HepG2 (cell line): ENCODE measurements around the gene RIOK2. TPM values are rescaled to one million over a fixed set of nuclear protein-coding genes. Genes with fewer than 3 reads are reported as not detected.

ENCODE experiments used
- ATAC-seq: fragments of 200-7000 bp; cut with Tn5 transposase; 3 replicates; pipeline ENCODE4 v1.9.1; 2020; ENCODE audit warnings: mild to moderate bottlenecking, moderate library complexity
- BruUV-seq: library from RNA; stranded (reverse); fragments of 400-500 nt; replicated peaks from 2 replicates; lab custom pipeline; 2021; lab: Mats Ljungman, UMichigan
- CTCF ChIA-PET: fragments of 300-600 bp; formaldehyde crosslinking; extraction: SDS; loops from one replicate; lab custom pipeline; 2021; ENCODE audit warnings: low total read pairs, inconsistent platforms, low intra/inter-chr PET ratio; lab: Yijun Ruan, JAX
- POLR2A ChIA-PET: fragments of 350-600 bp; sonication (Branson Sonifier 250); formaldehyde crosslinking; loops from one replicate; lab custom pipeline; 2020; ENCODE audit warnings: antibody characterized with exemption, inconsistent platforms; lab: Yijun Ruan, JAX
- DNase-seq: peaks from one replicate; pipeline ENCODE4 v3.0.0-alpha.2; 2015; ENCODE audit warnings: low spot score
- FAIRE-seq: peaks from 3 replicates; lab custom pipeline; 2011; peaks lifted over from hg19 to GRCh38; lab: Jason Lieb, UNC
- H2AFZ ChIP-seq: one replicate; pipeline ENCODE4 v1.6.1; 2011; ENCODE audit warnings: low read length, inconsistent platforms
- H3K27ac ChIP-seq: fragments of 300-600 bp; 3 replicates; pipeline ENCODE4 v1.8.0; 2011; ENCODE audit warnings: mixed run types, mild to moderate bottlenecking, mixed read lengths, low read length, inconsistent platforms; ENCODE audit not compliant: insufficient read depth; ENCODE audit errors: extremely low read length
- H3K27me3 ChIP-seq, 2 experiments: fragments of 200-600 bp in 1 of 2; 2 replicates in 1 of 2; 3 replicates in 1 of 2; pipeline versions ENCODE4 v1.6.0 to v1.8.0; 2011; ENCODE audit warnings: low read length in 2 of 2, mild to moderate bottlenecking in 2 of 2, moderate library complexity in 2 of 2, inconsistent platforms in 1 of 2; ENCODE audit not compliant: insufficient read depth in 2 of 2, control insufficient read depth in 1 of 2
- H3K36me3 ChIP-seq, 2 experiments: fragments of 200-600 bp in 1 of 2; replicated peaks in 1 of 2; 2 replicates in 1 of 2; 3 replicates in 1 of 2; pipeline versions ENCODE4 v1.5.1 to v1.8.0; 2011; ENCODE audit warnings: low read length in 2 of 2, inconsistent platforms in 1 of 2; ENCODE audit not compliant: insufficient read depth in 2 of 2, control insufficient read depth in 1 of 2
- H3K4me1 ChIP-seq: 2 replicates; pipeline ENCODE4 v1.5.1; 2012; ENCODE audit warnings: low read length, inconsistent platforms; ENCODE audit not compliant: insufficient read depth
- H3K4me2 ChIP-seq: 2 replicates; pipeline ENCODE4 v1.6.0; 2011; ENCODE audit warnings: low read depth, low read length, inconsistent platforms
- H3K4me3 ChIP-seq, 3 experiments: fragments of 200-600 bp in 1 of 3; sonication (generic), shearing (Covaris generic) in 1 of 3; replicated peaks in 1 of 3; 2 replicates each; pipeline ENCODE4 v1.5.1; 2011 to 2016; ENCODE audit warnings: low read length in 3 of 3, inconsistent platforms in 2 of 3, low read depth in 2 of 3, mild to moderate bottlenecking in 2 of 3, control low read depth in 1 of 3, mixed read lengths in 1 of 3; ENCODE audit not compliant: insufficient read depth in 1 of 3
- H3K79me2 ChIP-seq: one replicate; pipeline ENCODE4 v1.6.1; 2011; ENCODE audit warnings: low read length, inconsistent platforms; ENCODE audit not compliant: insufficient read depth
- H3K9ac ChIP-seq: 2 replicates; pipeline ENCODE4 v1.6.0; 2011; ENCODE audit warnings: mild to moderate bottlenecking, low read depth, low read length, inconsistent platforms; ENCODE audit not compliant: insufficient read depth
- H3K9me3 ChIP-seq: 2 replicates; pipeline ENCODE4 v1.5.1; 2012; ENCODE audit warnings: mild to moderate bottlenecking, low read length
- H4K20me1 ChIP-seq: 2 replicates; pipeline ENCODE4 v1.6.0; 2011; ENCODE audit warnings: inconsistent platforms, mild to moderate bottlenecking, low read length, moderate library complexity; ENCODE audit not compliant: insufficient read depth
- EP300 ChIP-seq, 3 experiments: sonication (generic) in 1 of 3; formaldehyde crosslinking in 1 of 3; IDR thresholded peaks; 2 replicates each; pipeline versions ENCODE4 v1.5.1 to v1.6.1; 2011 to 2020; ENCODE audit warnings: low read depth in 2 of 3, low read length in 2 of 3, borderline replicate concordance in 1 of 3, improper control_type of control experiment in 1 of 3, mild to moderate bottlenecking in 1 of 3, missing genetic modification reagents in 1 of 3, moderate library complexity in 1 of 3
- PHF8 ChIP-seq: sonication (generic); formaldehyde crosslinking; IDR thresholded peaks from 2 replicates; pipeline ENCODE4 v1.5.0; 2020; ENCODE audit warnings: missing genetic modification reagents
- ZIK1 ChIP-seq: sonication (generic); formaldehyde crosslinking; IDR thresholded peaks from 2 replicates; pipeline ENCODE4 v1.5.0; 2020; ENCODE audit warnings: mild to moderate bottlenecking, low read depth, missing genetic modification reagents, borderline replicate concordance
- ZKSCAN1 ChIP-seq: fragments of 150-350 bp; IDR thresholded peaks from 2 replicates; pipeline ENCODE4 v1.6.1; 2014; ENCODE audit warnings: low read length
- ZNF572 ChIP-seq: sonication (generic); formaldehyde crosslinking; IDR thresholded peaks from 2 replicates; pipeline ENCODE4 v1.5.1; 2020; ENCODE audit warnings: mild to moderate bottlenecking, missing genetic modification reagents
- WGBS: methylation state at CpG from one replicate; pipeline ENCODE4 v1.1.6; 2017; ENCODE audit warnings: low lambda C conversion rate; 5-methylcytosine and 5-hydroxymethylcytosine counted together
- in situ Hi-C: cut with HindIII; loops from 2 replicates; pipeline ENCODE4 v1.10.0; 2017; ENCODE audit warnings: low pct_unique_long_range_greater_than_20kb; ENCODE audit not compliant: extremely low pct_ligation_motif_present
- intact Hi-C: fragments of 100-400 bp; cut with micrococcal nuclease; formaldehyde crosslinking; loops from one replicate; pipeline ENCODE4 v1.10.0; 2022; ENCODE audit not compliant: unreplicated experiment
- polyA plus RNA-seq, 8 experiments: library from polyadenylated mRNA; depleted of rRNA in 3 of 8; stranded (reverse) in 7 of 8; unstranded in 1 of 8; fragments of >200 nt; fragmentation: Illumina TruSeq in 4 of 8; extraction: Trizol in 4 of 8; gene quantifications; 2 replicates each; pipeline versions ENCODE4 v1.2.1 to v1.2.3, GENCODE V29; 2011 to 2016; ENCODE audit warnings: low read depth in 4 of 8, missing spikeins in 1 of 8, mixed read lengths in 1 of 8; ENCODE audit not compliant: insufficient read depth in 1 of 8
- total RNA-seq, 5 experiments: library from RNA; depleted of rRNA; stranded (reverse); fragments of >200 nt; fragmentation: Illumina TruSeq; extraction: Trizol; gene quantifications; 2 replicates each; pipeline ENCODE4 v1.2.3, GENCODE V29; 2016; ENCODE audit warnings: low read depth in 1 of 5
- TF ChIP-seq, protein P1 (sequence below): sonication (generic); formaldehyde crosslinking; IDR thresholded peaks from 2 replicates; pipeline ENCODE4 v1.5.0; 2020; ENCODE audit warnings: missing genetic modification reagents
- TF ChIP-seq, protein P2 (sequence below): IDR thresholded peaks from 2 replicates; pipeline ENCODE4 v1.6.1; 2016; ENCODE audit warnings: missing compliant biosample characterization, missing genetic modification reagents, borderline replicate concordance

The RIOK2 gene
- total and polyA plus RNA-seq, 2 of the 13 experiments (the other 11 are each of a cell fraction or from before 2014, with no cell fraction given): 8.1 to 46.6 TPM

DNA sequence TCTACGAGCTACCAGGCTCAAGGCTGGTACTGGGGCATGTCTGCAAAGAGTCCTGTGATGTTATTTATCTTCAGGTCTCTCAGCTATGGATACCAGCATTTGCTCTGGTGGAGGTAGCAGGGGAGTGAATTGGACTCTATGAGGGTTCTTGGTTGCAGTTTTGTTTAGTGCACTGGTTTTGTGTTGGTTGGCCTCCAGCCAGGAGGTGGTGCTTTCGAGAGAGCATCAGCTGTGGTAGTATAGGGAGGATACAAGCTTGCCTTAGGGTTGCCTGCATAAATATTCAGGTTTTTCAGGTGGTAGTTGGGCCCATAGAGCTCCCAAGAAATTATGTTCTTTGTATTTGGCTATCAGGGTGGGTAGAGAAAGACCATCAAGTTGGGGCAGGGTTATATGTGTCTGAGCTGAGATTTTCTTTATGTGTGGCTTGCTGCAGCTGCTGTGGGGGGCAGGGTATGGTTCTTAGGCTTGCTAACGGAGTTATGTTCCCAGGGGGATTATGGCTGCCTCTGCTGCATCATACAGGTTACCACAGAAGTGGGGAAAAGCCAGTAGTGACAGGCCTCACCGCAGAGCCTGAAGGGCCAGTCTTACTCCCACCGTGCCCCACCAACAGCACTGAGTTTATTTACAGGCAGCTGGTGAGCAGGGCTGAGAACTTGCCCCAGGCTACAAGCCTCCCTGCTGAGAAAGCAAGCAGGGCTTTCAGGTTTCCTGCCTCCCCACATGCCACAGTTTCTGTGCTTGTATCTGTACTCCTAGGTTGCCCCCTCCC is 9.7 kb upstream of the RIOK2 start:
- POLR2A ChIA-PET: interaction anchor here (0.9 kb wide), 1 partner anchor 9 kb away, joined by 3 read pairs; the partner anchor contains the start of gene RIOK2
- H4K20me1 ChIP-seq: no peaks in the 10 kb centered on the region
- intact Hi-C loops: no loop called here
- H3K9me3 ChIP-seq: no peaks in the 10 kb centered on the region
- in situ Hi-C loops: no loop called here
- no peaks in the 10 kb centered on the region for H3K79me2 ChIP-seq
- H3K4me1 ChIP-seq: no peaks in the 10 kb centered on the region
- H3K27me3 ChIP-seq: no peaks in the 10 kb centered on the region
- DNase-seq: no peak
- no peak for FAIRE-seq
- CTCF ChIA-PET: no interaction called here
- no peak overlapping the region for H3K27ac ChIP-seq
- H3K9ac ChIP-seq: no peak overlapping the region
- H3K4me2 ChIP-seq: no peak overlapping the region
- BruUV-seq: no TSS peak
- TF ChIP-seq, protein P1, sequence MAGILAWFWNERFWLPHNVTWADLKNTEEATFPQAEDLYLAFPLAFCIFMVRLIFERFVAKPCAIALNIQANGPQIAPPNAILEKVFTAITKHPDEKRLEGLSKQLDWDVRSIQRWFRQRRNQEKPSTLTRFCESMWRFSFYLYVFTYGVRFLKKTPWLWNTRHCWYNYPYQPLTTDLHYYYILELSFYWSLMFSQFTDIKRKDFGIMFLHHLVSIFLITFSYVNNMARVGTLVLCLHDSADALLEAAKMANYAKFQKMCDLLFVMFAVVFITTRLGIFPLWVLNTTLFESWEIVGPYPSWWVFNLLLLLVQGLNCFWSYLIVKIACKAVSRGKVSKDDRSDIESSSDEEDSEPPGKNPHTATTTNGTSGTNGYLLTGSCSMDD (CRISPR knock-in tag): no peak
- TF ChIP-seq ZIK1 (CRISPR knock-in tag): no peak
- TF ChIP-seq ZNF572 (CRISPR knock-in tag): no peak
- no peak for TF ChIP-seq PHF8 (CRISPR knock-in tag)
- no peak for TF ChIP-seq ZKSCAN1
- TF ChIP-seq, protein P2, sequence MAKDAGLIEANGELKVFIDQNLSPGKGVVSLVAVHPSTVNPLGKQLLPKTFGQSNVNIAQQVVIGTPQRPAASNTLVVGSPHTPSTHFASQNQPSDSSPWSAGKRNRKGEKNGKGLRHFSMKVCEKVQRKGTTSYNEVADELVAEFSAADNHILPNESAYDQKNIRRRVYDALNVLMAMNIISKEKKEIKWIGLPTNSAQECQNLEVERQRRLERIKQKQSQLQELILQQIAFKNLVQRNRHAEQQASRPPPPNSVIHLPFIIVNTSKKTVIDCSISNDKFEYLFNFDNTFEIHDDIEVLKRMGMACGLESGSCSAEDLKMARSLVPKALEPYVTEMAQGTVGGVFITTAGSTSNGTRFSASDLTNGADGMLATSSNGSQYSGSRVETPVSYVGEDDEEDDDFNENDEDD (CRISPR knock-in tag): no peak
- TF ChIP-seq EP300 (IDR thresholded peaks at IDR 0.05; ENCODE audit: low read depth in 2 of 2, low read length in 2 of 2): no peak
- no peak for TF ChIP-seq EP300 (CRISPR knock-in tag; IDR thresholded peaks at IDR 0.05; ENCODE audit: borderline replicate concordance)
- H3K36me3 ChIP-seq: no peaks in the 10 kb centered on the region
- WGBS: 33% methylated on average over 3 of the region's 5 CpGs
- no peak overlapping the region for H2AFZ ChIP-seq
- H3K4me3 ChIP-seq: no peak overlapping the region
- no peak for ATAC-seq
